Subcutaneous adipose tissue (tissue), 4 donors: ENCODE results near the gene MEAK7. TPM values are rescaled to one million over a fixed set of nuclear protein-coding genes. Genes with fewer than 3 reads are reported as not detected.

ENCODE experiments used
- total RNA-seq, 4 donors: library from RNA; depleted of rRNA; stranded (reverse); fragments of >200 nt; gene quantifications; one replicate each; pipeline ENCODE4 v1.1.0, GENCODE V29; 2016
- TF ChIP-seq, protein P1 (sequence below): fragments of 450-650 bp; IDR thresholded peaks from one replicate; pipeline ENCODE4 v1.5.1; 2016; ENCODE audit warnings: low read depth, mild to moderate bottlenecking, control low read depth, antibody characterized with exemption, moderate library complexity

The MEAK7 gene
- total RNA-seq, 4 donors from 2014 or later, result 4.2 to 14.3 (median 11.8) TPM

- TF ChIP-seq, protein P1, sequence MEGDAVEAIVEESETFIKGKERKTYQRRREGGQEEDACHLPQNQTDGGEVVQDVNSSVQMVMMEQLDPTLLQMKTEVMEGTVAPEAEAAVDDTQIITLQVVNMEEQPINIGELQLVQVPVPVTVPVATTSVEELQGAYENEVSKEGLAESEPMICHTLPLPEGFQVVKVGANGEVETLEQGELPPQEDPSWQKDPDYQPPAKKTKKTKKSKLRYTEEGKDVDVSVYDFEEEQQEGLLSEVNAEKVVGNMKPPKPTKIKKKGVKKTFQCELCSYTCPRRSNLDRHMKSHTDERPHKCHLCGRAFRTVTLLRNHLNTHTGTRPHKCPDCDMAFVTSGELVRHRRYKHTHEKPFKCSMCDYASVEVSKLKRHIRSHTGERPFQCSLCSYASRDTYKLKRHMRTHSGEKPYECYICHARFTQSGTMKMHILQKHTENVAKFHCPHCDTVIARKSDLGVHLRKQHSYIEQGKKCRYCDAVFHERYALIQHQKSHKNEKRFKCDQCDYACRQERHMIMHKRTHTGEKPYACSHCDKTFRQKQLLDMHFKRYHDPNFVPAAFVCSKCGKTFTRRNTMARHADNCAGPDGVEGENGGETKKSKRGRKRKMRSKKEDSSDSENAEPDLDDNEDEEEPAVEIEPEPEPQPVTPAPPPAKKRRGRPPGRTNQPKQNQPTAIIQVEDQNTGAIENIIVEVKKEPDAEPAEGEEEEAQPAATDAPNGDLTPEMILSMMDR, result no peak
Observed at GRCh38 chr16:84478172-84478947, 26.1 kb downstream of the MEAK7 start.

DNA sequence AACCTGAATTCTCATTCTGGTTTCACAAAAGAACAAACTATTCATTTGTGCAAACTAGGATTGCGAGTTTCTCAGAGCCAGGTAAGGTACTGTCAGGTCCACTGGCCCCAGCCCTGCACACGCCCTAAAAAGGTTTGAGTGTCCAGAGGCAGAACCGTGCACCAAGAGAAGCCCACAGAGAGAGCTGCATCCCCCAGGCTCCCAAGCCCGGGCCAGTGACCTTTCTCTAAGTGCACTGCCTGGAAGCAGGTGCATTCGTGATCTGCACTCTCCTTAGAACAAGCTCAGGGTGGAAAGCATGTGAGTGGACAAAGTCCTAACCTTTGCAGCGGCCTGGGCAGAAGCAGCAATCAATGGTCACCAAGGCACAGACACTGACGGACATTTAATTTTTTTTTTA is 26.8 kb downstream of the MEAK7 start:
- TF ChIP-seq, protein P1, result no peak

- TF ChIP-seq, protein P1, result no peak
Observed at GRCh38 chr16:84476401-84476800, 28.1 kb downstream of the MEAK7 start.

DNA sequence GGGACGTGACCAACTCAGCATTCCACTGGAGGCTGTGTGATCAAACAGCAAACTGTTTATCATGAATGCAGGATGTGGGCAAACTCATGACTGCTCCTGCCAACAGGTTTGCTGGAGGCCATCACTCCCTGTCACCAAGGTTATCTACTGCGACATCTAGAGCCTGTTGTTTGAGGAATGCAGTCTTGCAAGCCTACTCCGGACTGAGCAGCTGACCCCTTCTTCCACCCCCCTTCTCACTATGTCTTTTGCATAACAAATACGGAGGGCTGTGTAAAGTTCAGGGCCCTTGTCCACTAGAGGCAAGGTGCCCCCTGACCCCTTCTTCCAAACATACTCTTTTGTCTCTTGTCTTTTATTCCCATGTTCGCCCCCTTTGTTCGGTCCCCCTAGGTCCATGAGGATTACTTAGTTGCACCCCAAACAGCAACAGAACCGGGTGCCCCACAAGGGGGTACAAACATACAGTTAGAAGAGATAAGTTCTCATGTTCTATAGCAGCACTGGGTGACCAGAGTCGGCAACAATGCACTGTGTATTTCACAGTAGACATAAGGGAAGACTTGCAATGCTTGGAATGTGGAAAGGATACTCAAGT is 28.7 kb downstream of the MEAK7 start:
- TF ChIP-seq, protein P1, result no peak

GRCh38 chr16:84471966-84472365 is 32.5 kb downstream of the MEAK7 start:
- TF ChIP-seq, protein P1, result no peak

DNA sequence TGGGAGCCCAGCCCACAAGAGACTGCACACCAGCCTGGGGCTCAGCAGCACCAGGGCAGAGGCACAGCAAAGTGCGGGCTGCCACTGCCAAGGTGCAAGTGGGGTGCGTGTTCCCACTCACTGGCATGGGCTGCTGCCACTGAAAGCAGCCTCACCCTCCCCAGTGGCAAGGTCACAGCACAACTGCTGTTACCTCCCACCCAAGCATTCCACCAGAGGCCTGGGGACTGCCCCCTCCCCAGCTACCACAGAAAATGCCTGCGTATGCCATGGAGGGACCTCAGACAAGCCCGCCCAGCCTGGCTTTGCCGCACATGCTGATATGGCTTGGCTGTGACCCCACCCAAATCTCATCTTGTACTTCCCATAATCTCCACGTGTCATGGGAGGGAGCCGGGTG is 33.1 kb downstream of the MEAK7 start:
- TF ChIP-seq, protein P1, result no peak

DNA sequence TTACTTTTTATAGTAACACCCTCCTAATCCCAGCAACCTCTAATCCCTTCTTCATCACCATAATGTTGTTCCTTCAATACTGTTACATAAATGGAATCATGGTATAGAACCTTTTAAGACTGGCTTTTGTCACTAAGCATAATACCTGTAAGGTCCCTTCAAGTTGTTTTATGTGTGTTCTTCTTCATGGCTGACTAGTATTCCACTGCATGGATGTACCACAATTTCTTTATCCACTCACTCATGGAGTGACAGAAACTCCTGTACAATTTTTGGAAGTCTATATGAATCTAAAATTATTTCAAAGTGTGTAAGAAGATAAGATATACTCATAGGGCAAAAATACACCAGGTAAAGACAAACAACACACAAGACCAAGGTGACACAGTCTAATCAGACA is 36.8 kb downstream of the MEAK7 start:
- TF ChIP-seq, protein P1, result no peak
